A673 (cell line): ENCODE data around the gene PRUNE2.

Source experiments
- CTCF ChIP-seq: fragments of 300-800, 200-600 bp; sonication (generic); conservative IDR thresholded peaks from 2 replicates; pipeline ENCODE4 v1.5.1; 2017; ENCODE audit warnings: low read depth, mild to moderate bottlenecking, antibody characterized with exemption, low read length, moderate library complexity, mixed read lengths
- EZH2 ChIP-seq: fragments of 200-600 bp; sonication (generic); IDR thresholded peaks from 2 replicates; pipeline ENCODE4 v1.6.1; 2017; ENCODE audit warnings: borderline replicate concordance, low read depth, mild to moderate bottlenecking, mixed read lengths, antibody characterized with exemption, low read length; ENCODE audit not compliant: poor library complexity, severe bottlenecking

GRCh38 chr9:76629205-76629990, 276.5 kb downstream of the PRUNE2 start:
- no peak for TF ChIP-seq CTCF
- no peak for TF ChIP-seq EZH2
